H1 (cell line): ENCODE measurements around the gene GPC4. TPM values are rescaled to one million over a fixed set of nuclear protein-coding genes. Genes with fewer than 3 reads are reported as not detected.

Source experiments
- CTCF ChIA-PET: fragments of 300-600 bp; sonication (Branson Sonifier 250); formaldehyde crosslinking; loops from one replicate; lab custom pipeline; 2021; ENCODE audit not compliant: partially characterized antibody; lab: Charles Lee
- POLR2A ChIA-PET: fragments of 300-600 bp; sonication (Branson Sonifier 250); formaldehyde crosslinking; loops from one replicate; lab custom pipeline; 2021; ENCODE audit warnings: inconsistent platforms; ENCODE audit not compliant: partially characterized antibody; lab: Charles Lee
- DNase-seq, 2 experiments: peaks; one replicate each; pipeline versions ENCODE4 v3.0.0 to v3.0.0-alpha.2; 2010 to 2022; ENCODE audit warnings: low spot score in 2 of 2, low read depth in 1 of 2, mixed read lengths in 1 of 2
- FAIRE-seq: peaks from 2 replicates; lab custom pipeline; 2011; peaks lifted over from hg19 to GRCh38; lab: Jason Lieb, UNC
- H2AFZ ChIP-seq: 2 replicates; pipeline ENCODE4 v1.8.1; 2012; ENCODE audit warnings: low read length, inconsistent platforms
- H2AK5ac ChIP-seq: 2 replicates; pipeline ENCODE4 v1.6.1; 2013; ENCODE audit warnings: low read depth, low read length
- H2BK120ac ChIP-seq: replicated peaks from 2 replicates; pipeline ENCODE3; 2013; ENCODE audit warnings: low read depth, low read length, inconsistent platforms
- H2BK12ac ChIP-seq: 2 replicates; pipeline ENCODE4 v1.6.1; 2013; ENCODE audit warnings: low read depth, low read length
- H2BK15ac ChIP-seq: 2 replicates; pipeline ENCODE4 v1.6.1; 2013; ENCODE audit warnings: low read length
- H2BK20ac ChIP-seq: 2 replicates; pipeline ENCODE4 v1.6.1; 2013; ENCODE audit warnings: low read length
- H2BK5ac ChIP-seq: 2 replicates; pipeline ENCODE4 v1.6.1; 2013; ENCODE audit warnings: low read depth, low read length
- H3K14ac ChIP-seq: 2 replicates; pipeline ENCODE4 v1.6.1; 2013; ENCODE audit warnings: inconsistent platforms; ENCODE audit not compliant: insufficient read length
- H3K18ac ChIP-seq: 2 replicates; pipeline ENCODE4 v1.6.1; 2013; ENCODE audit warnings: low read length; ENCODE audit errors: extremely low read depth
- H3K23ac ChIP-seq: 2 replicates; pipeline ENCODE4 v1.6.1; 2013; ENCODE audit warnings: inconsistent platforms; ENCODE audit not compliant: insufficient read length
- H3K23me2 ChIP-seq: 2 replicates; pipeline ENCODE4 v1.6.1; 2013; ENCODE audit warnings: low read depth, low read length
- H3K27ac ChIP-seq: 2 replicates; pipeline ENCODE4 v1.6.1; 2011; ENCODE audit warnings: low read depth, low read length, inconsistent platforms
- H3K27me3 ChIP-seq, 4 experiments: replicated peaks in 1 of 4; 1 replicate in 1 of 4; 2 replicates in 3 of 4; pipeline versions ENCODE4 v1.6.1 to v1.8.1; 2011 to 2013; ENCODE audit warnings: low read length in 3 of 4, mild to moderate bottlenecking in 3 of 4, inconsistent platforms in 2 of 4, mixed read lengths in 2 of 4, moderate library complexity in 1 of 4; ENCODE audit not compliant: control insufficient read depth in 3 of 4, insufficient read depth in 3 of 4; ENCODE audit errors: extremely low read depth in 1 of 4
- H3K36me3 ChIP-seq, 4 experiments: 2 replicates each; pipeline versions ENCODE4 v1.6.1 to v1.8.1; 2011 to 2013; ENCODE audit warnings: mild to moderate bottlenecking in 4 of 4, low read length in 3 of 4, moderate library complexity in 2 of 4, control low read depth in 1 of 4, inconsistent platforms in 1 of 4; ENCODE audit not compliant: insufficient read depth in 4 of 4, control insufficient read depth in 2 of 4
- H3K4ac ChIP-seq: replicated peaks from 2 replicates; pipeline ENCODE3; 2013; ENCODE audit warnings: low read length, low read depth, mixed read lengths, inconsistent platforms; ENCODE audit not compliant: insufficient read length
- H3K4me1 ChIP-seq, 4 experiments: replicated peaks in 1 of 4; 1 replicate in 1 of 4; 2 replicates in 3 of 4; pipeline versions ENCODE4 v1.6.1 to v1.8.1; 2011 to 2013; ENCODE audit warnings: low read length in 3 of 4, inconsistent platforms in 2 of 4, mixed read lengths in 1 of 4; ENCODE audit not compliant: insufficient read depth in 4 of 4, control insufficient read depth in 3 of 4
- H3K4me2 ChIP-seq, 2 experiments: 2 replicates each; pipeline versions ENCODE4 v1.6.1 to v1.8.1; 2011 to 2013; ENCODE audit warnings: low read depth in 2 of 2, low read length in 2 of 2, control low read depth in 1 of 2, inconsistent platforms in 1 of 2, mild to moderate bottlenecking in 1 of 2; ENCODE audit not compliant: insufficient read depth in 1 of 2
- H3K4me3 ChIP-seq, 4 experiments: fragments of 200-600, 300-600 bp in 1 of 4; sonication (generic), shearing (Covaris generic), sonication (Bioruptor Twin) in 1 of 4; 2 replicates each; pipeline versions ENCODE4 v1.5.1 to v1.8.1; 2011 to 2016; ENCODE audit warnings: low read length in 4 of 4, low read depth in 3 of 4, control low read depth in 2 of 4, inconsistent platforms in 2 of 4, mild to moderate bottlenecking in 2 of 4, mixed read lengths in 1 of 4, moderate library complexity in 1 of 4; ENCODE audit not compliant: insufficient read depth in 2 of 4; ENCODE audit errors: extremely low read depth in 1 of 4
- H3K56ac ChIP-seq: replicated peaks from 2 replicates; pipeline ENCODE3; 2013; ENCODE audit warnings: low read depth, mild to moderate bottlenecking, mixed read lengths, low read length, inconsistent platforms; ENCODE audit not compliant: insufficient read length
- H3K79me1 ChIP-seq: 2 replicates; pipeline ENCODE4 v1.6.1; 2013; ENCODE audit warnings: low read depth, low read length, control low read depth
- H3K79me2 ChIP-seq, 2 experiments: 2 replicates each; pipeline versions ENCODE4 v1.6.1 to v1.8.1; 2012 to 2013; ENCODE audit warnings: low read length in 2 of 2, mild to moderate bottlenecking in 2 of 2, inconsistent platforms in 1 of 2; ENCODE audit not compliant: insufficient read depth in 2 of 2, control insufficient read depth in 1 of 2
- H3K9ac ChIP-seq, 4 experiments: replicated peaks in 1 of 4; 1 replicate in 1 of 4; 2 replicates in 3 of 4; pipeline versions ENCODE4 v1.6.1 to v1.8.1; 2011 to 2013; ENCODE audit warnings: low read depth in 3 of 4, low read length in 3 of 4, control low read depth in 2 of 4, mild to moderate bottlenecking in 2 of 4, moderate library complexity in 2 of 4, inconsistent platforms in 1 of 4; ENCODE audit errors: extremely low read depth in 1 of 4
- H3K9me3 ChIP-seq, 2 experiments: 2 replicates each; pipeline versions ENCODE4 v1.6.1 to v1.8.1; 2012 to 2013; ENCODE audit warnings: mild to moderate bottlenecking in 2 of 2, moderate library complexity in 2 of 2, control low read depth in 1 of 2, inconsistent platforms in 1 of 2, low read depth in 1 of 2, low read length in 1 of 2, mixed read lengths in 1 of 2; ENCODE audit not compliant: insufficient read depth in 2 of 2
- H4K20me1 ChIP-seq, 2 experiments: replicated peaks in 1 of 2; 2 replicates each; pipeline versions ENCODE3 to v1.8.1; 2011 to 2013; ENCODE audit warnings: inconsistent platforms in 2 of 2, low read length in 2 of 2, mild to moderate bottlenecking in 1 of 2; ENCODE audit not compliant: insufficient read depth in 2 of 2, control insufficient read depth in 1 of 2
- H4K5ac ChIP-seq: 2 replicates; pipeline ENCODE4 v1.6.1; 2013; ENCODE audit warnings: low read length, low read depth, mixed read lengths, inconsistent platforms; ENCODE audit not compliant: insufficient read length
- H4K8ac ChIP-seq: 2 replicates; pipeline ENCODE4 v1.8.0; 2013; ENCODE audit warnings: mild to moderate bottlenecking, moderate library complexity, low read length, inconsistent platforms; ENCODE audit not compliant: insufficient read depth; ENCODE audit errors: extremely low read depth
- H4K91ac ChIP-seq: replicated peaks from 2 replicates; pipeline ENCODE3; 2013; ENCODE audit warnings: low read length, mixed read lengths, inconsistent platforms; ENCODE audit not compliant: insufficient read length
- EGR1 ChIP-seq: IDR thresholded peaks from 2 replicates; pipeline ENCODE4 v1.6.1; 2011; ENCODE audit warnings: low read depth, low read length, borderline replicate concordance
- KDM5A ChIP-seq: fragments of 200-600 bp; IDR thresholded peaks from 2 replicates; pipeline ENCODE4 v1.7.1; 2012; ENCODE audit warnings: mild to moderate bottlenecking, low read length, inconsistent platforms, mixed read lengths
- NANOG ChIP-seq: IDR thresholded peaks from 2 replicates; pipeline ENCODE4 v1.6.1; 2011; ENCODE audit warnings: low read length, low read depth, mild to moderate bottlenecking, inconsistent platforms; ENCODE audit not compliant: insufficient read depth, poor library complexity, severe bottlenecking
- POLR2AphosphoS5 ChIP-seq: IDR thresholded peaks from 2 replicates; pipeline ENCODE4 v1.6.1; 2011; ENCODE audit warnings: low read depth, low read length
- USF2 ChIP-seq: IDR thresholded peaks from 2 replicates; pipeline ENCODE4 v1.6.1; 2011; ENCODE audit warnings: low read length, improper control_type of control experiment
- WGBS, 2 experiments: shearing (Covaris generic) in 1 of 2; methylation state at CpG; one replicate each; pipeline versions ENCODE4 v1.1.6 to v1.1.7; 2013 to 2015; ENCODE audit warnings: low lambda C conversion rate in 2 of 2, mixed read lengths in 2 of 2, inconsistent platforms in 1 of 2, low coverage in 1 of 2, missing lambda C conversion rate in 1 of 2; ENCODE audit not compliant: insufficient replicate concordance in 2 of 2, insufficient coverage in 1 of 2, insufficient read length in 1 of 2; ENCODE audit errors: extremely low coverage in 1 of 2, missing lambda C conversion rate in 1 of 2; 5-methylcytosine and 5-hydroxymethylcytosine counted together
- polyA plus RNA-seq, 7 experiments: library from polyadenylated mRNA; depleted of rRNA in 3 of 7; stranded (reverse) in 5 of 7; unstranded in 2 of 7; fragments of >200 nt in 5 of 7; fragments of 200-250 nt in 2 of 7; gene quantifications; 1 replicate in 5 of 7; 2 replicates in 1 of 7; 4 replicates in 1 of 7; pipeline versions ENCODE4 v1.2.1 to v1.2.3, GENCODE V29; 2011 to 2013; ENCODE audit warnings: missing spikeins in 2 of 7, mixed read lengths in 2 of 7
- total RNA-seq: library from RNA; stranded (reverse); fragmentation: NEBNext Ultra II Directional; extraction: Animal tissue kit (Norgen Biotek cat#: 25700); gene quantifications from 2 replicates; pipeline ENCODE4 v1.2.1, GENCODE V29; 2021

Gene GPC4
- total and polyA plus RNA-seq, 2 of the 8 experiments (the other 6 are each of a cell fraction or from before 2014, with no cell fraction given): 46.8 to 230 TPM

DNA sequence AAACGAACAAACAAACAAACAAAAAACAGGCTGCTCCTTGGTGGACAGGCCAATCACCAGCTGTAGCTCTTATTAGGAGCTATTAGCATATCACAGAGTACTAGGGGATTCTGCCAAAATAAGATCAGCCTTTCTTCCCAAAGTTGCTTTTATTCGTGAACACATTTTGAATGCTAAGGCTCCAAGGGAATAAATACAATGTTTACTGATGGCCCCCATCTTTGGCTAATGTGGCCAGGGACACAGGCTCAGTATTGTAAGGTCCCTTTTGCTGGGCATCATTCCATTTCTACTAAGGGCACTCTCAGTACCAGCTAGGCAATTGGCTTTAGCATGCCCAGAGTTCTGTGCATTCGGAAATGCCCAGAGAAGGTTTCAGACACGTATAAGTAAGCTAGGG, 84.3 kb downstream of the GPC4 start:
- WGBS, 2 experiments: 64% methylated on average over 3 of the region's 4 CpGs; no CpG with 5 or more reads in 1 of the 2 experiments
- Histone ChIP-seq H3K4me3 (no peak overlapping the region), H3K56ac (no peak overlapping the region), H2BK120ac (no peak overlapping the region), H4K8ac (no peak overlapping the region), H2BK12ac (no peak overlapping the region), H3K79me1 (no peaks in the 10 kb centered on the region), H3K27ac (no peak overlapping the region), H3K9me3 (no peaks in the 10 kb centered on the region), H3K4me1 (peaks cover 0 to 11% (median 4%) of the 10 kb centered on the region in 4 experiments; a peak in 5 of 7 replicates), H3K79me2 (peaks cover 0 to 97% of the 10 kb centered on the region in 2 experiments; a peak in 2 of 4 replicates), H3K23me2 (no peaks in the 10 kb centered on the region), H3K14ac (no peak overlapping the region), H2AK5ac (no peak overlapping the region), H3K18ac (no peak overlapping the region), H3K27me3 (no peaks in the 10 kb centered on the region), H2BK5ac (no peak overlapping the region), H3K36me3 (peaks cover 0 to 12% (median 6%) of the 10 kb centered on the region in 4 experiments; a peak in 3 of 8 replicates)
- no peak for FAIRE-seq
- CTCF ChIA-PET: interaction anchor here (0.6 to 0.7 kb wide), 2 partner anchors 12 to 20 kb away, joined by 3 read pairs; no protein-coding TSS in a partner anchor
- POLR2A ChIA-PET: no interaction called here
- no peak for TF ChIP-seq KDM5A
- TF ChIP-seq NANOG: no peak
- no peak for TF ChIP-seq EGR1
- no peak for TF ChIP-seq POLR2AphosphoS5
- no peak for TF ChIP-seq USF2
- TF ChIP-seq, all 59 proteins: peak for 0
- H2BK20ac ChIP-seq: no peak overlapping the region
- no peak overlapping the region for H3K23ac ChIP-seq
- no peak overlapping the region for H3K4ac ChIP-seq
- H4K20me1 ChIP-seq: peaks cover 2 to 5% of the 10 kb centered on the region in 2 experiments
- H3K9ac ChIP-seq: no peak overlapping the region
- no peak overlapping the region for H4K5ac ChIP-seq
- H4K91ac ChIP-seq: no peak overlapping the region
- H3K4me2 ChIP-seq: no peak overlapping the region
- no peak overlapping the region for H2AFZ ChIP-seq
- no peak for DNase-seq
- no peak overlapping the region for H2BK15ac ChIP-seq
